ENCODE measurements around the gene OR2J2.

DNA sequence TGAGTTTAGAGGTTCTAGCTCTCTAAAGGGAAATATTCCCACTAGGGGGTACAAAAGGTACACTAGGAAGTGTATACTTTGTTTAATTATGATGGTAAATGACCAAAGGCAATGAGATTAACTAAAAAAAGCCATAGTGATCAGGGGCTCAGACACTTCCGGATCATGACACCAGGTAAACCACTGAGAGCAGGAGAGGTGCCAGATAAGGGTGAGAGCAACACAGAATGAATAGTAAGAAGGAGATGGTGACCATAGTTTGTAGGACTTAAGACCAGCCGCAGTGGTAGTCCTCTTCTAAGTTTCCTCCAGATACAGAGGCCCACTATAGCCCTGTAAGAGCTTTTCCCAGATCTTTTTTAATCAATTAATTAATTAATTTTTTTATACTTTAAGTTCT is 40.8 kb downstream of the OR2J2 start:
- TF ChIP-seq RELA (CRISPR knock-in tag; IDR thresholded peaks at IDR 0.05; ENCODE audit: borderline replicate concordance) (no peak), SP1 (CRISPR knock-in tag; conservative IDR thresholded peaks at IDR 0.05) (no peak)
- TF ChIP-seq, protein P1, sequence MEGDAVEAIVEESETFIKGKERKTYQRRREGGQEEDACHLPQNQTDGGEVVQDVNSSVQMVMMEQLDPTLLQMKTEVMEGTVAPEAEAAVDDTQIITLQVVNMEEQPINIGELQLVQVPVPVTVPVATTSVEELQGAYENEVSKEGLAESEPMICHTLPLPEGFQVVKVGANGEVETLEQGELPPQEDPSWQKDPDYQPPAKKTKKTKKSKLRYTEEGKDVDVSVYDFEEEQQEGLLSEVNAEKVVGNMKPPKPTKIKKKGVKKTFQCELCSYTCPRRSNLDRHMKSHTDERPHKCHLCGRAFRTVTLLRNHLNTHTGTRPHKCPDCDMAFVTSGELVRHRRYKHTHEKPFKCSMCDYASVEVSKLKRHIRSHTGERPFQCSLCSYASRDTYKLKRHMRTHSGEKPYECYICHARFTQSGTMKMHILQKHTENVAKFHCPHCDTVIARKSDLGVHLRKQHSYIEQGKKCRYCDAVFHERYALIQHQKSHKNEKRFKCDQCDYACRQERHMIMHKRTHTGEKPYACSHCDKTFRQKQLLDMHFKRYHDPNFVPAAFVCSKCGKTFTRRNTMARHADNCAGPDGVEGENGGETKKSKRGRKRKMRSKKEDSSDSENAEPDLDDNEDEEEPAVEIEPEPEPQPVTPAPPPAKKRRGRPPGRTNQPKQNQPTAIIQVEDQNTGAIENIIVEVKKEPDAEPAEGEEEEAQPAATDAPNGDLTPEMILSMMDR (IDR thresholded peaks at IDR 0.05), result no peak
- TF ChIP-seq, protein P2, sequence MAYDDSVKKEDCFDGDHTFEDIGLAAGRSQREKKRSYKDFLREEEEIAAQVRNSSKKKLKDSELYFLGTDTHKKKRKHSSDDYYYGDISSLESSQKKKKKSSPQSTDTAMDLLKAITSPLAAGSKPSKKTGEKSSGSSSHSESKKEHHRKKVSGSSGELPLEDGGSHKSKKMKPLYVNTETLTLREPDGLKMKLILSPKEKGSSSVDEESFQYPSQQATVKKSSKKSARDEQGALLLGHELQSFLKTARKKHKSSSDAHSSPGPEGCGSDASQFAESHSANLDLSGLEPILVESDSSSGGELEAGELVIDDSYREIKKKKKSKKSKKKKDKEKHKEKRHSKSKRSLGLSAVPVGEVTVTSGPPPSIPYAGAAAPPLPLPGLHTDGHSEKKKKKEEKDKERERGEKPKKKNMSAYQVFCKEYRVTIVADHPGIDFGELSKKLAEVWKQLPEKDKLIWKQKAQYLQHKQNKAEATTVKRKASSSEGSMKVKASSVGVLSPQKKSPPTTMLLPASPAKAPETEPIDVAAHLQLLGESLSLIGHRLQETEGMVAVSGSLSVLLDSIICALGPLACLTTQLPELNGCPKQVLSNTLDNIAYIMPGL (CRISPR knock-in tag; IDR thresholded peaks at IDR 0.05), result no peak

All from WTC11 (cell line).